Left kidney (tissue), 2 donors: Measurements from ENCODE around the gene STK39. TPM values are rescaled to one million over a fixed set of nuclear protein-coding genes. Genes with fewer than 3 reads are reported as not detected.

Experiments
- DNase-seq: peaks from one replicate; pipeline ENCODE4 v3.0.0-alpha.2; 2013
- polyA plus RNA-seq: library from polyadenylated mRNA; unstranded; fragments of 120-200 nt; gene quantifications from one replicate; pipeline ENCODE4 v1.2.1, GENCODE V29; 2013; ENCODE audit not compliant: insufficient read length

STK39 gene
- polyA plus RNA-seq, 1 donor, result 37.7 TPM

DNA sequence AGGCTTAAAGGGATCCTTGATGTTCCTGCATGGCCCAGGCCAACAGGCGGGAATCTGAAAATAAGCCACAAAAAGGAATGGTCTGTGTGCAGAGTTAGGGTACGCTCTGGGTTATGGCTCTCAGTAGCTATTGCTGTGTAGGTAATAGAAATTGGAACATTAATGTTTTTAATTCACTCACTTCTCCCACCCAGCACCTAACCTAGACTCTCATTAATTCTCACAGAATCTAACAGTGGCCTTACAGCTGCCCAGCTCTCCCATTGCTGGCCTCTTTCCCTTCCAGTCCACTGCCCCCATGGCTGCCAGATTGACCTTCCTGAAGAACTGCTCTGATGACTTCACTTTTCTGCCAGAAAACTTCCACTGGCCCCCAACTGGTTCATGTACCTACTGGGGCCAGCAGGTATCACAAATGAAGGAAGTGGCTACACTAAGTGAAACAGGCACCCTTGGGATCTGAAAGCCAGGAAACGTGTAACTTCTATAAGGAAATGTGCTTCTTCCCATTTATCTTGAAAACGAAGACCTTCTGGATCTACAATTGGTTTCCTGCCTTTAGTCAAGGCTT is 315.2 kb downstream of the STK39 start:
- no peak for DNase-seq

GRCh38 chr2:167929484-167929883 is 317.9 kb downstream of the STK39 start:
- no peak for DNase-seq

DNA sequence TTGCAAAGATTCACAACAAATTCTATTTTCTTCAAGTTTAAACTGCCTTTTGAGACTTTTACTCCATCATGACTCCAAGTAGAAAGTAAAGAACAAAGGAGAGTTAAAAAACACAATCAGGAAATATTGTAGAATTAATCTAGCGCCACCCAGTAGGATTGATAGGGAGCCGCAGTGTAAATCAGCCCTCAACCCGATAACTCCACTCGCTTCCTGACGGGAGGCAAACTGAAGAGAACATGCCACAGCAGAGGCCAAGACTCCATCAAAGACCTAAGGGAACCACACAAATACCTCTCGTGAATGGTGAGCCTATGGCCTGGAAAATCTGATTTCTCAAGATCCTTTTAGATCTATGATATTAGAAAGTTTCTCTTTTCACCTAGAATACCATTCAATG is 319.0 kb downstream of the STK39 start:
- DNase-seq, result no peak

GRCh38 chr2:167925758-167926157 is 321.6 kb downstream of the STK39 start:
- DNase-seq, result no peak

DNA sequence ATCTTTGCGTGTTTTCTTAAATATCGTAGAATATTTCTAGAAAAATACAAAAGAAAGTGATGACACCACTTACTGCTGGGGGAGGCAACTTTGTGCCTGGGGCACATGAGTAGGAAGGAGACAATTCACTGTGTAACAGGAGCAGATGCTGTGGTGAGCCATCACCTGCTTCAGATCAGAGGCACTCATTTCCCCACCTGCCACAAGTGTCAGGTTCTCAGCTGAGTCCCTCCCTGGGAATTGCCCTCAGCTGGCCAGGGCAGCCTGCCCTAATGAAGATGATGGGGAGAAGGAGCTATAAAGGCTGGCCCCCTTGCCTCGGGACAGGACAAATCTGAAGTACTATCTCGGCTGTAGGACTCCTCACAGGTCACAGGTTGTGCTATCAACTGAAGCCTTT is 322.8 kb downstream of the STK39 start:
- no peak for DNase-seq

- no peak for DNase-seq
Observed at GRCh38 chr2:167916756-167917155, 330.6 kb downstream of the STK39 start.

DNA sequence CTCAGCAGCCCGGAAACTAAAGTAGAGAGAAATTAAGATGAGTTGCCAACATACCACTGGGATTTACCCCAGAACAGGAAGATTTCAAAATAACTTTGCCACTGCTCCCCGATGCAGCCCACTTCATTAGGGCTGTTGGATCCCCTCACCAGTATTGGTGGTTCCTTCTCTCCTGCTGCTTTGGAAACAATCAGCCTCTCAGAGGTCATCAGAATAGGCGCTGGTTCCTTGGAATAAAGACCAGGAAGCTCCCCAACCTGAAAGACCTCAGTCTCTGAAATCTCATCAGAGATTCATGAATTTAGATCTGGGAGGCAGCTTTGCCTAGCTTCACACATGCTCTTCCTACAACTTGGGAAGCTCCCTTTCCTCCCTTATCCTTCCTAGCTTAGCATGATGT is 332.4 kb downstream of the STK39 start:
- DNase-seq, result no peak

DNA sequence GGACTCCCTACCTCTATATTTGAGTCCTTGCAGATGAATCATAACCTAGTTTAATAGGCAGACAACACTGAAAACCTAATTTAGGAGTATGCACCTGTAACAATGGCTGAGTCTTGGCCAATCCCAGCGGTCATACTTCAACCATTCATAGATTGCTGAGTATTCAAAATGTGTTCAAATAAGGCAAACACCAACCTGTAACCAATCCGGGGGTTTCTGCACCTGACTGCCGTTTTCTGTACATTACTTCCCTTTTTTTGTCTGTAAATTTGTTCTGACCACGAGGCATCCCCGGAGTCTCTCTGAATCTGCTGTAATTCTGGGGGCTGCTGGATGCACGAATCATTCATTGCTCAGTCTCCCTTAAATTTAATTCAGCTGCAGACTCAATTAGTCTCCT is 338.6 kb downstream of the STK39 start:
- DNase-seq, result no peak

DNA sequence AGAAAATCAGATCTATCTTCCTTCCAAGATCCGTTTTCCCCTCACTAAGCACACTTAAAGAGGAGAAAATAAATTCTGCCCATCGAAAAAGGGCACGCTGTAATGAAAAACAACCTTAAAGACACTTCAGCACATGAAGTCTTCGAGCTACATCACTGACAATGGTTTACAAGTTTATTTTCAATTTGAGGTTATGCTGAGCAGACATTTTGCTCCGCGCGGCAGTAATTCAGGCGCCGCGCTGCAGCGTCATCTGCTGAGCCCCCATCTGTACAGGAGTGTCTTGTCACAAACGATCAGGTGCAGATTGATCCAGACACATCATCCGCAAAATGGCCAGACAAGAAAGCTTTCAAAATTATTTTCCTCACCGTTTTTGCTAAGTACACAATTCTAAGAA is 341.7 kb downstream of the STK39 start:
- DNase-seq, result no peak

Other genes starting within 250 kb of the STK39 start
- gene CERS6, start 208.7 kb upstream of the STK39 start, polyA plus RNA-seq, result 51.1 TPM